BJ (cell line): ENCODE results near the gene NCDN. TPM values are rescaled to one million over a fixed set of nuclear protein-coding genes. Genes with fewer than 3 reads are reported as not detected.

ENCODE experiments used
- CTCF ChIA-PET: fragments of 350-600 bp; formaldehyde crosslinking; extraction: SDS; loops from one replicate; lab custom pipeline; 2021; ENCODE audit warnings: antibody characterized with exemption, inconsistent platforms; lab: Yijun Ruan, JAX
- POLR2A ChIA-PET: fragments of 300-600 bp; sonication (Branson Sonifier 250); formaldehyde crosslinking; extraction: SDS; loops from one replicate; lab custom pipeline; 2021; ENCODE audit warnings: antibody characterized with exemption; lab: Charles Lee
- DNase-seq: peaks from one replicate; pipeline ENCODE4 v3.0.0-alpha.2; 2011; ENCODE audit warnings: low read depth
- H3K27me3 ChIP-seq: 2 replicates; pipeline ENCODE4 v1.6.0; 2011; ENCODE audit warnings: low read length; ENCODE audit not compliant: control insufficient read depth, insufficient read depth
- H3K36me3 ChIP-seq: 2 replicates; pipeline ENCODE4 v1.5.1; 2011; ENCODE audit warnings: low read length; ENCODE audit not compliant: control insufficient read depth, insufficient read depth
- H3K4me3 ChIP-seq: 2 replicates; pipeline ENCODE4 v1.5.1; 2011; ENCODE audit warnings: low read depth, mild to moderate bottlenecking, control low read depth, low read length
- polyA plus RNA-seq: library from polyadenylated mRNA; depleted of rRNA; stranded (reverse); fragments of >200 nt; gene quantifications from 2 replicates; pipeline ENCODE4 v1.2.3, GENCODE V29; 2011
- TF ChIP-seq, protein P1 (sequence below): IDR thresholded peaks from 2 replicates; pipeline ENCODE4 v1.5.1; 2011; ENCODE audit warnings: low read depth, mild to moderate bottlenecking, control low read depth, inconsistent platforms, low read length, moderate library complexity; ENCODE audit not compliant: insufficient read depth

Gene NCDN
- polyA plus RNA-seq, 1 experiment, result 25.8 TPM

DNA sequence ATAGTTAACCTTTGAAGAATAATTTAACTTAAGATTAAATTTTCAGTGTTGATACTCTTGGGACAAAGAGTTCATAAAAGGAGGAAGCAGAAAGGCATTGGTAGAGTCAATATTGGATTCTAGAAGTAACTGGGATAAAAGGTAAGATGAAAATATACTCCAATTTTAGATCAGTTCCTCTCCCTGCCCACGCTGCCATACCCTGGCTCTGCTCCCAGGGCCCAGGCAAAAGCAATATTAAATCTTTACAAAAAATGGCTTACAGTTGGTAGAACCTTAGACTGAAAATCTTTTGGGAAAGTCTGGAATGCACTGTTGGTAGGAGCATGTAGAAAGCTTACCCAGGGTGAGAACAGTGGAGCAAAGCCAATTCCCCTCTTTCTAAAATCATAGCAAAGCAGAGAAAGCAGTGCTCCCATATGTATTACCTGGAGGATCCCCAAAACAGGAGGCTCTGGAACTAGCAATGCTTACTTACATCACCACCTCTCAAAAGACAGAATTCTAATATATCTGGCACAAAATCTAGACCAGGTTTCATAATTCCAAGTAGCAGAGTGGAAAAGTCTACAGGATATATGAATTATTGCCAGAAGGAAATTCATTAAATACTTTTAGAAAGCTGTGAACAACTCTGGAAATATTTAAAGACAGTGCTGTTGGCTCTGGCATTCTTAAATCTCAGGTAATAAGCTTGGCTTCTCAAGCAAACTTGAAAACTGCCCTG lies 24.9 kb upstream of the NCDN start:
- H3K27me3 ChIP-seq, result no peaks in the 10 kb centered on the region
- ChIA-PET CTCF (interaction anchor here (0.8 to 1.2 kb wide), 3 partner anchors 24 to 183 kb away, joined by 3 to 5 read pairs (median 3); partner anchors contain the start of gene KIAA0319L), POLR2A (no interaction called here)
- DNase-seq, result no peak
- TF ChIP-seq, protein P1, sequence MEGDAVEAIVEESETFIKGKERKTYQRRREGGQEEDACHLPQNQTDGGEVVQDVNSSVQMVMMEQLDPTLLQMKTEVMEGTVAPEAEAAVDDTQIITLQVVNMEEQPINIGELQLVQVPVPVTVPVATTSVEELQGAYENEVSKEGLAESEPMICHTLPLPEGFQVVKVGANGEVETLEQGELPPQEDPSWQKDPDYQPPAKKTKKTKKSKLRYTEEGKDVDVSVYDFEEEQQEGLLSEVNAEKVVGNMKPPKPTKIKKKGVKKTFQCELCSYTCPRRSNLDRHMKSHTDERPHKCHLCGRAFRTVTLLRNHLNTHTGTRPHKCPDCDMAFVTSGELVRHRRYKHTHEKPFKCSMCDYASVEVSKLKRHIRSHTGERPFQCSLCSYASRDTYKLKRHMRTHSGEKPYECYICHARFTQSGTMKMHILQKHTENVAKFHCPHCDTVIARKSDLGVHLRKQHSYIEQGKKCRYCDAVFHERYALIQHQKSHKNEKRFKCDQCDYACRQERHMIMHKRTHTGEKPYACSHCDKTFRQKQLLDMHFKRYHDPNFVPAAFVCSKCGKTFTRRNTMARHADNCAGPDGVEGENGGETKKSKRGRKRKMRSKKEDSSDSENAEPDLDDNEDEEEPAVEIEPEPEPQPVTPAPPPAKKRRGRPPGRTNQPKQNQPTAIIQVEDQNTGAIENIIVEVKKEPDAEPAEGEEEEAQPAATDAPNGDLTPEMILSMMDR, result no peak
- H3K36me3 ChIP-seq, result peaks cover 7% of the 10 kb centered on the region
- H3K4me3 ChIP-seq, result no peak overlapping the region

DNA sequence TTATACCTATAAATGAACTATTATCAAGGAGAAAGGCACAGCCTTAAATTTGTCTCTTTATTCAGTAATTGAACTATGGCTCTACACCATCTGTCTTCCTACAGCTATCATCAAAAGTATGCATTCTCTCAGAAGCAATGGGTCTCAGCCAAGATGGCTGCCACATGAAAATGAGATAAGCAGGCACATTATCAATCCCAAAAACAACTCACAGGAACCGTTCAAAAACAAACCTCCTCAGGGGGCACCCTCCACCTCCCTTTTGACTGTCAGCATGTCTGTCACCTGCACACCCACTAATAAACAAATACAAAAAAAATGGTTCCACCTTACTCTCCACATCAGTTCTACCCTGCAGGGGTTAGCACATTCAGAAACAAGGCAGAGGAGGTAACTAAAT lies 24.0 kb upstream of the NCDN start:
- no peak overlapping the region for H3K4me3 ChIP-seq
- TF ChIP-seq, protein P1, result no peak
- ChIA-PET CTCF (interaction anchor here (0.8 to 1.2 kb wide), 3 partner anchors 23 to 182 kb away, joined by 3 to 5 read pairs (median 3); partner anchors contain the start of gene KIAA0319L), POLR2A (no interaction called here)
- peaks cover 7% of the 10 kb centered on the region for H3K36me3 ChIP-seq
- H3K27me3 ChIP-seq, result no peaks in the 10 kb centered on the region
- no peak for DNase-seq

DNA sequence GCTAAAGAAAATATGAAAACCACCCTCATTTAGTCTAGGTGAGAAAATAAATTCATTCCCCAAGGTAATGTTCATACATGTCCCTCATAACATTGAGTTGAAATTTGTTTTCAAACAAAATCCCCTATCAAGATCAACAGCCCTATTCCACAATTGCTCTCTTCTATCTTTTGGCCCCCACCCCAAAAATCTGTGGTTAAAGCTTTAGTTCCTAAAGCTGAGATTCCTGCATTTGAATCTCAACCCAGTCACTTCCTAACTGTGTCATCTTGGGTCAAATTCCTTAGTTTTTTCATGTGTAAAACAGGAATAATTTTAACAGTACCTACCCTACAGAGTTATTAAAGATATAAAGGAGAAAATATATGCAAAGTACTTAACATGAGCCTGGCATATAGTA lies 22.4 kb upstream of the NCDN start:
- TF ChIP-seq, protein P1, result no peak
- Histone ChIP-seq H3K27me3 (no peaks in the 10 kb centered on the region), H3K36me3 (peaks cover 7% of the 10 kb centered on the region), H3K4me3 (no peak overlapping the region)
- no peak for DNase-seq
- ChIA-PET CTCF (interaction anchor here (1.1 to 1.8 kb wide), 2 partner anchors 18 to 85 kb away, joined by 3 to 7 read pairs; no protein-coding TSS in a partner anchor), POLR2A (no interaction called here)

DNA sequence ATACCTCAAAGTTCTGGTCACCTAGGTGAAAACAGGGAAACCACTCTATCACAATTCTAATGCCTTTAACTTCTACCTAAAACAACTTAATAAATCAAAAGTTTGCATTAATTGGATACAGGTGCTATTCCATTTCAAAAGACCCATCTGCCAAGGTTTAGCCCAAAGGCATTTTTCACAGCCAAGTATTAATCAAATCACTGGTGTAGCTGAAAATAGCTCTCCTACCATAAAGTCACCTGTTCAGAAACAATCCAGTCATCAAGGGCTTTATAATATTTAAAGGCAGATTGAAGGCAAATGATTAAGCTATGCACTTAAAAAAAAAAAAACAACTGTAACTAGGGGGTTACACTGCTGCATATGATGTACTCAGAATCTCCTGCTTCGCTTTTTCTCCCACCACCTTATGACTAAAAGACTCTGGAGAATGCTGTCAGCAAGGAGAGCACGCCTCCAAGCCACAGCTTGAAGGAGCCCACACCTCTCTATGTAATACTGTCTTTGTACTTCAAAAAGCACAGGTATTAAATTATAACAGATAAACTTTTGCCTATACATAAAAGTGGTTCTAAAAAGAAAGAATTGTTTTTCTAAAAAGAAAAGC lies 20.9 kb upstream of the NCDN start:
- no peak overlapping the region for H3K4me3 ChIP-seq
- DNase-seq, result no peak
- ChIA-PET CTCF (interaction anchor here (1.0 kb wide), 1 partner anchor 12 kb away, joined by 3 read pairs; no protein-coding TSS in a partner anchor), POLR2A (interaction anchor here (0.5 kb wide), 1 partner anchor 27 kb away, joined by 6 read pairs; no protein-coding TSS in a partner anchor)
- H3K27me3 ChIP-seq, result no peaks in the 10 kb centered on the region
- TF ChIP-seq, protein P1, result no peak
- no peaks in the 10 kb centered on the region for H3K36me3 ChIP-seq

DNA sequence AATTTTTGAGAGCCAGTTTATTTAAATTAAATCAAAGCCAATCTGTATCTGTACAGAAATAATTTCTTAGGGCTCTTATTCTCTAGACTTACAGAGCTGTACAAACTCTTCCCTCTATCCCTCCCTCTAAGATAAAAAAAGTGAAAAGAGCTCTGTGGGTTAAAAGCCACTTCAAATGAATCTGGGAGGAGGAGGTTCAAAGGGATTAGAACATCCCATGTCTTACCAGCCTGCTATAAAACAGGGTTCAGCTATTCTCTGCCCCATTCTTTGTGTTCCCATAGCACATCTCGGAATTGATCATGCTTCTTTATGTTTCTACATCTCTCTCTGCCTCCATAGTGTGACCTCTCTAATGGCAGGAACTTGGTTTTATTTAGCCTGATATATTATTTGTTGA lies 19.8 kb upstream of the NCDN start:
- ChIA-PET POLR2A (interaction anchor here (0.6 kb wide), 1 partner anchor 32 kb away, joined by 14 read pairs; no protein-coding TSS in a partner anchor), CTCF (interaction anchor here (3.9 kb wide), 1 partner anchor 86 kb away, joined by 13 read pairs; no protein-coding TSS in a partner anchor)
- TF ChIP-seq, protein P1, result no peak
- Histone ChIP-seq H3K4me3 (no peak overlapping the region), H3K36me3 (no peaks in the 10 kb centered on the region), H3K27me3 (no peaks in the 10 kb centered on the region)
- no peak for DNase-seq
